IMR-90 (cell line): ENCODE measurements around the gene GRIA3. TPM values are rescaled to one million over a fixed set of nuclear protein-coding genes. Genes with fewer than 3 reads are reported as not detected.

Experiments used
- ATAC-seq: fragments of 200-7000 bp; cut with Tn5 transposase; 2 replicates; pipeline ENCODE4 v1.9.1; 2020; ENCODE audit warnings: low read depth, mild to moderate bottlenecking, moderate library complexity
- BruUV-seq: library from RNA; stranded (reverse); fragments of 400-500 nt; replicated peaks from 2 replicates; lab custom pipeline; 2021; lab: Mats Ljungman, UMichigan
- CTCF ChIA-PET: fragments of 300-600 bp; formaldehyde crosslinking; extraction: SDS; loops from one replicate; lab custom pipeline; 2021; ENCODE audit warnings: antibody characterized with exemption; lab: Yijun Ruan, JAX
- POLR2A ChIA-PET: fragments of 300-600 bp; sonication (Branson Sonifier 250); formaldehyde crosslinking; loops from one replicate; lab custom pipeline; 2022; ENCODE audit warnings: antibody characterized with exemption; ENCODE audit not compliant: unreplicated experiment; lab: Charles Lee
- DNase-seq: peaks from one replicate; pipeline ENCODE4 v3.0.0; 2013
- H2AFZ ChIP-seq: replicated peaks from 2 replicates; pipeline ENCODE3; 2013; ENCODE audit warnings: low read length, mild to moderate bottlenecking; ENCODE audit not compliant: poor library complexity
- H2AK5ac ChIP-seq: 2 replicates; pipeline ENCODE4 v1.6.1; 2013; ENCODE audit warnings: low read depth, low read length, inconsistent platforms
- H2AK9ac ChIP-seq: replicated peaks from 2 replicates; pipeline ENCODE3; 2013; ENCODE audit warnings: mild to moderate bottlenecking, low read depth, low read length, moderate library complexity; ENCODE audit not compliant: poor library complexity
- H2BK120ac ChIP-seq: 2 replicates; pipeline ENCODE4 v1.6.1; 2013; ENCODE audit warnings: low read depth, low read length, inconsistent platforms
- H2BK15ac ChIP-seq: 3 replicates; pipeline ENCODE4 v1.6.1; 2013; ENCODE audit warnings: low read depth, low read length, inconsistent platforms
- H2BK20ac ChIP-seq: 2 replicates; pipeline ENCODE4 v1.6.1; 2013; ENCODE audit warnings: low read depth, mild to moderate bottlenecking, inconsistent platforms, low read length, moderate library complexity
- H2BK5ac ChIP-seq: 2 replicates; pipeline ENCODE4 v1.6.1; 2013; ENCODE audit warnings: mild to moderate bottlenecking, low read depth, low read length, inconsistent platforms; ENCODE audit not compliant: poor library complexity, severe bottlenecking
- H3K14ac ChIP-seq: replicated peaks from 2 replicates; pipeline ENCODE4 v1.6.1; 2013; ENCODE audit warnings: low read depth, low read length, inconsistent platforms
- H3K18ac ChIP-seq: 2 replicates; pipeline ENCODE4 v1.6.1; 2013; ENCODE audit warnings: low read depth, low read length, control low read depth
- H3K23ac ChIP-seq: 2 replicates; pipeline ENCODE4 v1.6.1; 2013; ENCODE audit warnings: low read depth, low read length, inconsistent platforms
- H3K27ac ChIP-seq: 2 replicates; pipeline ENCODE4 v1.5.1; 2013; ENCODE audit warnings: mild to moderate bottlenecking, control low read depth, low read length; ENCODE audit not compliant: insufficient read depth
- H3K27me3 ChIP-seq: 2 replicates; pipeline ENCODE4 v1.6.1; 2013; ENCODE audit warnings: low read length; ENCODE audit not compliant: control insufficient read depth, insufficient read depth
- H3K36me3 ChIP-seq: 2 replicates; pipeline ENCODE4 v1.6.1; 2013; ENCODE audit warnings: low read length, mixed read lengths; ENCODE audit not compliant: control insufficient read depth, insufficient read depth
- H3K4ac ChIP-seq: 2 replicates; pipeline ENCODE4 v1.6.1; 2013; ENCODE audit warnings: low read depth, low read length, inconsistent platforms
- H3K4me1 ChIP-seq: 2 replicates; pipeline ENCODE4 v1.6.1; 2013; ENCODE audit warnings: low read length, mixed read lengths; ENCODE audit not compliant: control insufficient read depth, insufficient read depth
- H3K4me2 ChIP-seq: 2 replicates; pipeline ENCODE4 v1.6.1; 2013; ENCODE audit warnings: low read depth, mild to moderate bottlenecking, control low read depth, low read length, moderate library complexity
- H3K4me3 ChIP-seq: 2 replicates; pipeline ENCODE4 v1.5.1; 2013; ENCODE audit warnings: low read depth, mild to moderate bottlenecking, control low read depth, low read length, moderate library complexity; ENCODE audit not compliant: insufficient read depth
- H3K56ac ChIP-seq: 2 replicates; pipeline ENCODE4 v1.6.1; 2013; ENCODE audit warnings: low read length, inconsistent platforms; ENCODE audit not compliant: insufficient read depth; ENCODE audit errors: extremely low read depth
- H3K79me1 ChIP-seq, 2 experiments: 2 replicates each; pipeline ENCODE4 v1.6.1; 2013; ENCODE audit warnings: low read length in 2 of 2, inconsistent platforms in 1 of 2, low read depth in 1 of 2
- H3K9ac ChIP-seq: 2 replicates; pipeline ENCODE4 v1.6.1; 2013; ENCODE audit warnings: low read depth, low read length, control low read depth
- H3K9me1 ChIP-seq: 2 replicates; pipeline ENCODE4 v1.6.1; 2013; ENCODE audit warnings: low read length, inconsistent platforms; ENCODE audit not compliant: insufficient read depth
- H3K9me3 ChIP-seq: 2 replicates; pipeline ENCODE4 v1.6.1; 2013; ENCODE audit warnings: low read length; ENCODE audit not compliant: control insufficient read depth, insufficient read depth
- H4K20me1 ChIP-seq: 2 replicates; pipeline ENCODE4 v1.6.1; 2013; ENCODE audit warnings: low read length, inconsistent platforms; ENCODE audit not compliant: insufficient read depth
- H4K5ac ChIP-seq: 2 replicates; pipeline ENCODE4 v1.6.1; 2013; ENCODE audit warnings: mild to moderate bottlenecking, low read depth, low read length, control low read depth
- H4K8ac ChIP-seq, 2 experiments: 2 replicates each; pipeline ENCODE4 v1.6.1; 2013; ENCODE audit warnings: low read depth in 2 of 2, low read length in 2 of 2, control low read depth in 1 of 2, inconsistent platforms in 1 of 2
- H4K91ac ChIP-seq: 2 replicates; pipeline ENCODE4 v1.6.1; 2013; ENCODE audit warnings: low read depth, low read length, inconsistent platforms; ENCODE audit not compliant: insufficient read depth
- MXI1 ChIP-seq: IDR thresholded peaks from 2 replicates; pipeline ENCODE4 v1.6.1; 2012; ENCODE audit warnings: low read depth, mild to moderate bottlenecking, low read length, moderate library complexity, borderline replicate concordance
- RCOR1 ChIP-seq: IDR thresholded peaks from 2 replicates; pipeline ENCODE4 v1.6.1; 2012; ENCODE audit warnings: mild to moderate bottlenecking, low read length, improper control_type of control experiment; ENCODE audit not compliant: insufficient replicate concordance
- SMC3 ChIP-seq: fragments of 150-350 bp; IDR thresholded peaks from 2 replicates; pipeline ENCODE4 v1.6.1; 2016; ENCODE audit warnings: low read depth, mild to moderate bottlenecking, antibody characterized with exemption, low read length, moderate library complexity
- WGBS, 2 experiments: methylation state at CpG; one replicate each; pipeline versions ENCODE4 v1.1.5 to v1.1.7; 2013; ENCODE audit warnings: missing lambda C conversion rate in 2 of 2; ENCODE audit not compliant: insufficient read length in 1 of 2; ENCODE audit errors: extremely low coverage in 2 of 2; 5-methylcytosine and 5-hydroxymethylcytosine counted together
- dilution Hi-C: fragments of 300-500 bp; cut with HindIII; formaldehyde crosslinking; loops from one replicate; pipeline ENCODE4 v1.14.3; 2018; ENCODE audit warnings: low sequenced_read_pairs; ENCODE audit not compliant: unreplicated experiment
- in situ Hi-C: fragments of 300-500 bp; cut with MboI; formaldehyde crosslinking; loops from 3 replicates; pipeline ENCODE4 v1.14.3; 2019; ENCODE audit warnings: low sequenced_read_pairs, inconsistent platforms, mixed read lengths
- intact Hi-C: fragments of 100-400 bp; cut with micrococcal nuclease; formaldehyde crosslinking; loops from 2 replicates; pipeline ENCODE4 v1.10.0; 2022
- polyA plus RNA-seq, 3 experiments: library from polyadenylated mRNA; depleted of rRNA; stranded (reverse); fragments of >200 nt; gene quantifications; 2 replicates each; pipeline ENCODE4 v1.2.3, GENCODE V29; 2012; ENCODE audit warnings: low replicate concordance in 1 of 3
- total RNA-seq: library from RNA; depleted of rRNA; stranded (reverse); fragments of >200 nt; gene quantifications from 2 replicates; pipeline ENCODE4 v1.2.3, GENCODE V29; 2012

The GRIA3 gene
- total and polyA plus RNA-seq, 2 of the 4 experiments (the other 2 are of a cell fraction): not detected

GRCh38 chrX:123477673-123478072 lies 293.6 kb downstream of the GRIA3 start:
- Histone ChIP-seq H3K4ac (no peak overlapping the region), H3K9me3 (no peaks in the 10 kb centered on the region), H3K27ac (no peak overlapping the region), H4K91ac (no peak overlapping the region), H3K4me1 (no peaks in the 10 kb centered on the region), H3K14ac (no peak overlapping the region), H3K9me1 (no peaks in the 10 kb centered on the region), H3K9ac (no peak overlapping the region), H3K18ac (no peak overlapping the region), H3K56ac (no peak overlapping the region), H2BK120ac (no peak overlapping the region), H3K79me1 (no peaks in the 10 kb centered on the region), H3K27me3 (no peaks in the 10 kb centered on the region; the same call in 1 of the 2 replicates), H3K4me2 (no peak overlapping the region), H3K23ac (no peak overlapping the region), H2BK5ac (no peak overlapping the region), H4K8ac (no peak overlapping the region), H4K20me1 (no peaks in the 10 kb centered on the region), H2BK20ac (no peak overlapping the region), H3K4me3 (no peak overlapping the region), H4K5ac (no peak overlapping the region), H2AK9ac (no peak overlapping the region), H2AK5ac (no peak overlapping the region), H2AFZ (no peak overlapping the region), H2BK15ac (no peak overlapping the region), H3K36me3 (no peaks in the 10 kb centered on the region)
- in situ Hi-C loops: no loop called here
- ChIA-PET POLR2A (no interaction called here), CTCF (no interaction called here)
- intact Hi-C loops: no loop called here
- TF ChIP-seq MXI1: no peak
- no peak for TF ChIP-seq RCOR1
- no peak for TF ChIP-seq SMC3
- ATAC-seq (no peak), DNase-seq (no peak)
- 75% methylated on average over 3 of the region's 3 CpGs; no CpG with 5 or more reads in 1 of the 2 experiments for whole genome bisulfite sequencing, 2 experiments
- dilution Hi-C loops: no loop called here
- BruUV-seq: no TSS peak
